GM12878 (cell line): ENCODE results near the gene AIDA. TPM values are rescaled to one million over a fixed set of nuclear protein-coding genes. Genes with fewer than 3 reads are reported as not detected.

Experiments used
- BRCA1 ChIP-seq: IDR thresholded peaks from 2 replicates; pipeline ENCODE4 v1.6.1; 2011; ENCODE audit warnings: low read depth, low read length, improper control_type of control experiment
- DPF2 ChIP-seq: fragments of 450-650 bp; IDR thresholded peaks from 2 replicates; pipeline ENCODE4 v1.6.1; 2017; ENCODE audit warnings: mild to moderate bottlenecking
- GATAD2B ChIP-seq: fragments of 450-650 bp; conservative IDR thresholded peaks from 2 replicates; pipeline ENCODE4 v1.6.1; 2017; ENCODE audit warnings: low read depth, mild to moderate bottlenecking, moderate library complexity
- IRF4 ChIP-seq: IDR thresholded peaks from 2 replicates; pipeline ENCODE4 v1.6.1; 2011; ENCODE audit warnings: low read depth, low read length
- POLR2AphosphoS2 ChIP-seq: IDR thresholded peaks from 2 replicates; pipeline ENCODE4 v1.6.1; 2011; ENCODE audit warnings: low read depth, mild to moderate bottlenecking, low read length, improper control_type of control experiment, moderate library complexity
- STAT1 ChIP-seq: fragments of 450-650 bp; conservative IDR thresholded peaks from 2 replicates; pipeline ENCODE4 v1.6.1; 2014; ENCODE audit warnings: antibody characterized with exemption, mild to moderate bottlenecking
- TCF3 ChIP-seq: IDR thresholded peaks from 2 replicates; pipeline ENCODE4 v1.6.1; 2012; ENCODE audit warnings: low read depth, mild to moderate bottlenecking, low read length, borderline replicate concordance; ENCODE audit not compliant: insufficient read depth
- ZNF384 ChIP-seq: IDR thresholded peaks from 2 replicates; pipeline ENCODE4 v1.6.1; 2012; ENCODE audit warnings: low read depth, mild to moderate bottlenecking, low read length, improper control_type of control experiment, borderline replicate concordance
- polyA plus RNA-seq, 11 experiments: library from polyadenylated mRNA; depleted of rRNA in 4 of 11; unstranded in 6 of 11; stranded (reverse) in 5 of 11; fragments of >200 nt; fragmentation: Nextera tagmentation in 4 of 11; fragmentation: Illumina TruSeq in 1 of 11; extraction: Ambion mirVana in 4 of 11; extraction: Trizol in 1 of 11; gene quantifications; 1 replicate in 1 of 11; 2 replicates in 10 of 11; pipeline versions ENCODE4 v1.2.1 to v1.2.3, GENCODE V29; 2011 to 2016; ENCODE audit warnings: inconsistent platforms in 2 of 11, missing spikeins in 2 of 11, low read depth in 1 of 11
- total RNA-seq, 4 experiments: library from RNA; depleted of rRNA in 3 of 4; stranded (reverse); fragments of >200 nt in 3 of 4; fragmentation: Illumina TruSeq in 1 of 4; extraction: Trizol in 1 of 4; gene quantifications; 2 replicates each; pipeline versions ENCODE4 v1.2.1 to v1.2.3, GENCODE V29; 2013 to 2021
- TF ChIP-seq, protein P1 (sequence below): IDR thresholded peaks from 2 replicates; pipeline ENCODE4 v1.6.1; 2012; ENCODE audit warnings: improper control_type of control experiment, low read depth, low read length; ENCODE audit not compliant: insufficient replicate concordance
- TF ChIP-seq, protein P2 (sequence below): fragments of 450-650 bp; formaldehyde crosslinking; IDR thresholded peaks from 2 replicates; pipeline ENCODE4 v1.4.0; 2020; ENCODE audit warnings: mild to moderate bottlenecking, moderate library complexity
- TF ChIP-seq, protein P3 (sequence below): IDR thresholded peaks from 2 replicates; pipeline ENCODE4 v1.6.1; 2012; ENCODE audit warnings: mild to moderate bottlenecking, low read depth, low read length
- TF ChIP-seq, protein P4 (sequence below): fragments of 450-650 bp; IDR thresholded peaks from 2 replicates; pipeline ENCODE4 v1.6.1; 2017; ENCODE audit warnings: mild to moderate bottlenecking, moderate library complexity

The AIDA gene
- total and polyA plus RNA-seq, 10 of the 15 experiments (the other 5 are each of a cell fraction or from before 2014, with no cell fraction given) = 8.9 to 43.1 (median 19.2) TPM

DNA sequence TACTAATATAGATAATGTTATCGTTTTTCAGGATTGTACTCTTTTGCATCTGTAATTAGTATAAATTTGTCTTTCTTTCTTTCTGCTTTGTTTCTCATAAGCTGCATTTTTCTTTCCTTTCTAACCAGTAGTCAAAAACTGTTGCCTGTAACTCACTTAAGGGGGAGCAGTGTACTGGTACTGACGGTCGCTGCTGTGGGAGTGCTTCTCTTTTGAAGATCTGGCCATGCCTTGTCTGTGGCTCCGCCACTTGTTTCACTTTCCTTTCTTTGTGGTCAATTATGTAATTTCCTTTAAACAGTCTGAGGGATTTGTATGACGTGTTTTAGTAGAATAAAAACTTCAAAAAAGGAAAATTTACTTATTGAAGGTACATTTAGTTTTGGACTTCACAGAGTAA is 57.4 kb downstream of the AIDA start (continued):
- TF ChIP-seq, protein P1, sequence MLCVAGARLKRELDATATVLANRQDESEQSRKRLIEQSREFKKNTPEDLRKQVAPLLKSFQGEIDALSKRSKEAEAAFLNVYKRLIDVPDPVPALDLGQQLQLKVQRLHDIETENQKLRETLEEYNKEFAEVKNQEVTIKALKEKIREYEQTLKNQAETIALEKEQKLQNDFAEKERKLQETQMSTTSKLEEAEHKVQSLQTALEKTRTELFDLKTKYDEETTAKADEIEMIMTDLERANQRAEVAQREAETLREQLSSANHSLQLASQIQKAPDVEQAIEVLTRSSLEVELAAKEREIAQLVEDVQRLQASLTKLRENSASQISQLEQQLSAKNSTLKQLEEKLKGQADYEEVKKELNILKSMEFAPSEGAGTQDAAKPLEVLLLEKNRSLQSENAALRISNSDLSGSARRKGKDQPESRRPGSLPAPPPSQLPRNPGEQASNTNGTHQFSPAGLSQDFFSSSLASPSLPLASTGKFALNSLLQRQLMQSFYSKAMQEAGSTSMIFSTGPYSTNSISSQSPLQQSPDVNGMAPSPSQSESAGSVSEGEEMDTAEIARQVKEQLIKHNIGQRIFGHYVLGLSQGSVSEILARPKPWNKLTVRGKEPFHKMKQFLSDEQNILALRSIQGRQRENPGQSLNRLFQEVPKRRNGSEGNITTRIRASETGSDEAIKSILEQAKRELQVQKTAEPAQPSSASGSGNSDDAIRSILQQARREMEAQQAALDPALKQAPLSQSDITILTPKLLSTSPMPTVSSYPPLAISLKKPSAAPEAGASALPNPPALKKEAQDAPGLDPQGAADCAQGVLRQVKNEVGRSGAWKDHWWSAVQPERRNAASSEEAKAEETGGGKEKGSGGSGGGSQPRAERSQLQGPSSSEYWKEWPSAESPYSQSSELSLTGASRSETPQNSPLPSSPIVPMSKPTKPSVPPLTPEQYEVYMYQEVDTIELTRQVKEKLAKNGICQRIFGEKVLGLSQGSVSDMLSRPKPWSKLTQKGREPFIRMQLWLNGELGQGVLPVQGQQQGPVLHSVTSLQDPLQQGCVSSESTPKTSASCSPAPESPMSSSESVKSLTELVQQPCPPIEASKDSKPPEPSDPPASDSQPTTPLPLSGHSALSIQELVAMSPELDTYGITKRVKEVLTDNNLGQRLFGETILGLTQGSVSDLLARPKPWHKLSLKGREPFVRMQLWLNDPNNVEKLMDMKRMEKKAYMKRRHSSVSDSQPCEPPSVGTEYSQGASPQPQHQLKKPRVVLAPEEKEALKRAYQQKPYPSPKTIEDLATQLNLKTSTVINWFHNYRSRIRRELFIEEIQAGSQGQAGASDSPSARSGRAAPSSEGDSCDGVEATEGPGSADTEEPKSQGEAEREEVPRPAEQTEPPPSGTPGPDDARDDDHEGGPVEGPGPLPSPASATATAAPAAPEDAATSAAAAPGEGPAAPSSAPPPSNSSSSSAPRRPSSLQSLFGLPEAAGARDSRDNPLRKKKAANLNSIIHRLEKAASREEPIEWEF = no peak
- TF ChIP-seq, protein P2, sequence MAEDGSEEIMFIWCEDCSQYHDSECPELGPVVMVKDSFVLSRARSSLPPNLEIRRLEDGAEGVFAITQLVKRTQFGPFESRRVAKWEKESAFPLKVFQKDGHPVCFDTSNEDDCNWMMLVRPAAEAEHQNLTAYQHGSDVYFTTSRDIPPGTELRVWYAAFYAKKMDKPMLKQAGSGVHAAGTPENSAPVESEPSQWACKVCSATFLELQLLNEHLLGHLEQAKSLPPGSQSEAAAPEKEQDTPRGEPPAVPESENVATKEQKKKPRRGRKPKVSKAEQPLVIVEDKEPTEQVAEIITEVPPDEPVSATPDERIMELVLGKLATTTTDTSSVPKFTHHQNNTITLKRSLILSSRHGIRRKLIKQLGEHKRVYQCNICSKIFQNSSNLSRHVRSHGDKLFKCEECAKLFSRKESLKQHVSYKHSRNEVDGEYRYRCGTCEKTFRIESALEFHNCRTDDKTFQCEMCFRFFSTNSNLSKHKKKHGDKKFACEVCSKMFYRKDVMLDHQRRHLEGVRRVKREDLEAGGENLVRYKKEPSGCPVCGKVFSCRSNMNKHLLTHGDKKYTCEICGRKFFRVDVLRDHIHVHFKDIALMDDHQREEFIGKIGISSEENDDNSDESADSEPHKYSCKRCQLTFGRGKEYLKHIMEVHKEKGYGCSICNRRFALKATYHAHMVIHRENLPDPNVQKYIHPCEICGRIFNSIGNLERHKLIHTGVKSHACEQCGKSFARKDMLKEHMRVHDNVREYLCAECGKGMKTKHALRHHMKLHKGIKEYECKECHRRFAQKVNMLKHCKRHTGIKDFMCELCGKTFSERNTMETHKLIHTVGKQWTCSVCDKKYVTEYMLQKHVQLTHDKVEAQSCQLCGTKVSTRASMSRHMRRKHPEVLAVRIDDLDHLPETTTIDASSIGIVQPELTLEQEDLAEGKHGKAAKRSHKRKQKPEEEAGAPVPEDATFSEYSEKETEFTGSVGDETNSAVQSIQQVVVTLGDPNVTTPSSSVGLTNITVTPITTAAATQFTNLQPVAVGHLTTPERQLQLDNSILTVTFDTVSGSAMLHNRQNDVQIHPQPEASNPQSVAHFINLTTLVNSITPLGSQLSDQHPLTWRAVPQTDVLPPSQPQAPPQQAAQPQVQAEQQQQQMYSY = no peak
- no peak for TF ChIP-seq GATAD2B
- TF ChIP-seq IRF4 = peak; percentile 74; the same call in 1 of the 2 replicates
- TF ChIP-seq ZNF384 = no peak
- no peak for TF ChIP-seq TCF3
- TF ChIP-seq, protein P3, sequence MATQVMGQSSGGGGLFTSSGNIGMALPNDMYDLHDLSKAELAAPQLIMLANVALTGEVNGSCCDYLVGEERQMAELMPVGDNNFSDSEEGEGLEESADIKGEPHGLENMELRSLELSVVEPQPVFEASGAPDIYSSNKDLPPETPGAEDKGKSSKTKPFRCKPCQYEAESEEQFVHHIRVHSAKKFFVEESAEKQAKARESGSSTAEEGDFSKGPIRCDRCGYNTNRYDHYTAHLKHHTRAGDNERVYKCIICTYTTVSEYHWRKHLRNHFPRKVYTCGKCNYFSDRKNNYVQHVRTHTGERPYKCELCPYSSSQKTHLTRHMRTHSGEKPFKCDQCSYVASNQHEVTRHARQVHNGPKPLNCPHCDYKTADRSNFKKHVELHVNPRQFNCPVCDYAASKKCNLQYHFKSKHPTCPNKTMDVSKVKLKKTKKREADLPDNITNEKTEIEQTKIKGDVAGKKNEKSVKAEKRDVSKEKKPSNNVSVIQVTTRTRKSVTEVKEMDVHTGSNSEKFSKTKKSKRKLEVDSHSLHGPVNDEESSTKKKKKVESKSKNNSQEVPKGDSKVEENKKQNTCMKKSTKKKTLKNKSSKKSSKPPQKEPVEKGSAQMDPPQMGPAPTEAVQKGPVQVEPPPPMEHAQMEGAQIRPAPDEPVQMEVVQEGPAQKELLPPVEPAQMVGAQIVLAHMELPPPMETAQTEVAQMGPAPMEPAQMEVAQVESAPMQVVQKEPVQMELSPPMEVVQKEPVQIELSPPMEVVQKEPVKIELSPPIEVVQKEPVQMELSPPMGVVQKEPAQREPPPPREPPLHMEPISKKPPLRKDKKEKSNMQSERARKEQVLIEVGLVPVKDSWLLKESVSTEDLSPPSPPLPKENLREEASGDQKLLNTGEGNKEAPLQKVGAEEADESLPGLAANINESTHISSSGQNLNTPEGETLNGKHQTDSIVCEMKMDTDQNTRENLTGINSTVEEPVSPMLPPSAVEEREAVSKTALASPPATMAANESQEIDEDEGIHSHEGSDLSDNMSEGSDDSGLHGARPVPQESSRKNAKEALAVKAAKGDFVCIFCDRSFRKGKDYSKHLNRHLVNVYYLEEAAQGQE = 0 out of 2 replicates have a peak, but pooled peaks have one; percentile 22
- no peak; the same call in 1 of the 2 replicates for TF ChIP-seq DPF2
- TF ChIP-seq, protein P4, sequence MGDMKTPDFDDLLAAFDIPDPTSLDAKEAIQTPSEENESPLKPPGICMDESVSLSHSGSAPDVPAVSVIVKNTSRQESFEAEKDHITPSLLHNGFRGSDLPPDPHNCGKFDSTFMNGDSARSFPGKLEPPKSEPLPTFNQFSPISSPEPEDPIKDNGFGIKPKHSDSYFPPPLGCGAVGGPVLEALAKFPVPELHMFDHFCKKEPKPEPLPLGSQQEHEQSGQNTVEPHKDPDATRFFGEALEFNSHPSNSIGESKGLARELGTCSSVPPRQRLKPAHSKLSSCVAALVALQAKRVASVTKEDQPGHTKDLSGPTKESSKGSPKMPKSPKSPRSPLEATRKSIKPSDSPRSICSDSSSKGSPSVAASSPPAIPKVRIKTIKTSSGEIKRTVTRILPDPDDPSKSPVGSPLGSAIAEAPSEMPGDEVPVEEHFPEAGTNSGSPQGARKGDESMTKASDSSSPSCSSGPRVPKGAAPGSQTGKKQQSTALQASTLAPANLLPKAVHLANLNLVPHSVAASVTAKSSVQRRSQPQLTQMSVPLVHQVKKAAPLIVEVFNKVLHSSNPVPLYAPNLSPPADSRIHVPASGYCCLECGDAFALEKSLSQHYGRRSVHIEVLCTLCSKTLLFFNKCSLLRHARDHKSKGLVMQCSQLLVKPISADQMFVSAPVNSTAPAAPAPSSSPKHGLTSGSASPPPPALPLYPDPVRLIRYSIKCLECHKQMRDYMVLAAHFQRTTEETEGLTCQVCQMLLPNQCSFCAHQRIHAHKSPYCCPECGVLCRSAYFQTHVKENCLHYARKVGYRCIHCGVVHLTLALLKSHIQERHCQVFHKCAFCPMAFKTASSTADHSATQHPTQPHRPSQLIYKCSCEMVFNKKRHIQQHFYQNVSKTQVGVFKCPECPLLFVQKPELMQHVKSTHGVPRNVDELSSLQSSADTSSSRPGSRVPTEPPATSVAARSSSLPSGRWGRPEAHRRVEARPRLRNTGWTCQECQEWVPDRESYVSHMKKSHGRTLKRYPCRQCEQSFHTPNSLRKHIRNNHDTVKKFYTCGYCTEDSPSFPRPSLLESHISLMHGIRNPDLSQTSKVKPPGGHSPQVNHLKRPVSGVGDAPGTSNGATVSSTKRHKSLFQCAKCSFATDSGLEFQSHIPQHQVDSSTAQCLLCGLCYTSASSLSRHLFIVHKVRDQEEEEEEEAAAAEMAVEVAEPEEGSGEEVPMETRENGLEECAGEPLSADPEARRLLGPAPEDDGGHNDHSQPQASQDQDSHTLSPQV = no peak
- TF ChIP-seq POLR2AphosphoS2 = no peak
- TF ChIP-seq STAT1 = no peak
- no peak for TF ChIP-seq BRCA1
